Measurements from ENCODE around the gene NTN1. TPM values are rescaled to one million over a fixed set of nuclear protein-coding genes. Genes with fewer than 3 reads are reported as not detected.

The NTN1 gene
- total RNA-seq, 1 donor from 2014 or later, result 0.45 TPM

- H3K4me1 Mint-ChIP-seq, result peaks cover 27% of the 10 kb centered on the region
- Histone ChIP-seq H3K4me1 (peaks cover 53% of the 10 kb centered on the region), H2AFZ (replicated peaks) (no peak overlapping the region), H3K9me3 (ENCODE audit: low read depth) (no peaks in the 10 kb centered on the region), H4K20me1 (ENCODE audit: low read depth) (peaks cover 24% of the 10 kb centered on the region), H3K4me3 (no peak overlapping the region), H3K9ac (no peak overlapping the region), H3K4me2 (no peak overlapping the region), H3K27me3 (peaks cover 70% of the 10 kb centered on the region), H3K36me3 (no peaks in the 10 kb centered on the region), H3K79me2 (ENCODE audit: low read depth) (no peaks in the 10 kb centered on the region), H3K27ac (no peak overlapping the region), H3F3A (ENCODE audit: low read depth) (peaks cover 31% of the 10 kb centered on the region)
- peaks cover 54% of the 10 kb centered on the region for H3K27me3 Mint-ChIP-seq (ENCODE audit: insufficient read depth, low read depth)
- DNase-seq (ENCODE audit: low spot score), result no peak
- peak overlapping the region; percentile 24 for H3K4me3 Mint-ChIP-seq
- H3K9me3 Mint-ChIP-seq, result peaks cover 5% of the 10 kb centered on the region
- H3K27ac Mint-ChIP-seq, result no peak overlapping the region
- TF ChIP-seq EZH2phosphoT487 (IDR thresholded peaks at IDR 0.05) (no peak), EZH2 (IDR thresholded peaks at IDR 0.05) (no peak), CTCF (IDR thresholded peaks at IDR 0.05) (no peak)
- no peaks in the 10 kb centered on the region for H3K36me3 Mint-ChIP-seq
Observed at GRCh38 chr17:9026741-9027140, 5.4 kb downstream of the NTN1 start.

- H3K27ac ChIP-seq, result no peak overlapping the region
- no peaks in the 10 kb centered on the region for H3K79me2 ChIP-seq (ENCODE audit: low read depth)
- H3K9ac ChIP-seq, result no peak overlapping the region
- Mint-ChIP-seq H3K4me1 (peaks cover 24% of the 10 kb centered on the region), H3K9me3 (peaks cover 5% of the 10 kb centered on the region), H3K36me3 (no peaks in the 10 kb centered on the region), H3K27me3 (ENCODE audit: insufficient read depth, low read depth) (peaks cover 47% of the 10 kb centered on the region), H3K27ac (no peak overlapping the region), H3K4me3 (no peak overlapping the region)
- H3K27me3 ChIP-seq, result peaks cover 53% of the 10 kb centered on the region
- H2AFZ ChIP-seq (replicated peaks), result no peak overlapping the region
- H3F3A ChIP-seq (ENCODE audit: low read depth), result peaks cover 31% of the 10 kb centered on the region
- no peaks in the 10 kb centered on the region for H3K36me3 ChIP-seq
- no peak overlapping the region for H3K4me3 ChIP-seq
- peak overlapping the region; percentile 51 for H3K4me2 ChIP-seq
- H3K9me3 ChIP-seq (ENCODE audit: low read depth), result no peaks in the 10 kb centered on the region
- no peak for DNase-seq (ENCODE audit: low spot score)
- H3K4me1 ChIP-seq, result peaks cover 38% of the 10 kb centered on the region
- TF ChIP-seq EZH2 (IDR thresholded peaks at IDR 0.05), result no peak
- no peak for TF ChIP-seq EZH2phosphoT487 (IDR thresholded peaks at IDR 0.05)
- TF ChIP-seq CTCF (IDR thresholded peaks at IDR 0.05), result no peak
- peaks cover 12% of the 10 kb centered on the region for H4K20me1 ChIP-seq (ENCODE audit: low read depth)
Observed at GRCh38 chr17:9028202-9028987, 7.1 kb downstream of the NTN1 start.

GRCh38 chr17:9028988-9029570 lies 7.8 kb downstream of the NTN1 start:
- Histone ChIP-seq H3K4me2 (peak overlapping the region; percentile 51), H3K36me3 (no peaks in the 10 kb centered on the region), H3K4me1 (peaks cover 31% of the 10 kb centered on the region), H3K27ac (no peak overlapping the region), H3K27me3 (peaks cover 47% of the 10 kb centered on the region), H2AFZ (replicated peaks) (no peak overlapping the region), H3K9ac (no peak overlapping the region), H3F3A (ENCODE audit: low read depth) (peaks cover 27% of the 10 kb centered on the region), H3K4me3 (no peak overlapping the region), H4K20me1 (ENCODE audit: low read depth) (peaks cover 5% of the 10 kb centered on the region), H3K79me2 (ENCODE audit: low read depth) (no peaks in the 10 kb centered on the region), H3K9me3 (ENCODE audit: low read depth) (no peaks in the 10 kb centered on the region)
- Mint-ChIP-seq H3K36me3 (no peaks in the 10 kb centered on the region), H3K27me3 (ENCODE audit: insufficient read depth, low read depth) (peaks cover 41% of the 10 kb centered on the region), H3K4me3 (peak overlapping the region; percentile 51), H3K4me1 (peaks cover 24% of the 10 kb centered on the region), H3K27ac (no peak overlapping the region), H3K9me3 (peaks cover 5% of the 10 kb centered on the region)
- DNase-seq (ENCODE audit: low spot score), result peak; percentile 52
- TF ChIP-seq EZH2 (IDR thresholded peaks at IDR 0.05) (no peak), CTCF (IDR thresholded peaks at IDR 0.05) (no peak), EZH2phosphoT487 (IDR thresholded peaks at IDR 0.05) (no peak)
